HepG2 (cell line): Measurements from ENCODE around the gene ZDHHC14. TPM values are rescaled to one million over a fixed set of nuclear protein-coding genes. Genes with fewer than 3 reads are reported as not detected.

Experiments used
- ATAC-seq: fragments of 200-7000 bp; cut with Tn5 transposase; 3 replicates; pipeline ENCODE4 v1.9.1; 2020; ENCODE audit warnings: mild to moderate bottlenecking, moderate library complexity
- BruUV-seq: library from RNA; stranded (reverse); fragments of 400-500 nt; replicated peaks from 2 replicates; lab custom pipeline; 2021; lab: Mats Ljungman, UMichigan
- CTCF ChIA-PET: fragments of 300-600 bp; formaldehyde crosslinking; extraction: SDS; loops from one replicate; lab custom pipeline; 2021; ENCODE audit warnings: low total read pairs, inconsistent platforms, low intra/inter-chr PET ratio; lab: Yijun Ruan, JAX
- POLR2A ChIA-PET: fragments of 350-600 bp; sonication (Branson Sonifier 250); formaldehyde crosslinking; loops from one replicate; lab custom pipeline; 2020; ENCODE audit warnings: antibody characterized with exemption, inconsistent platforms; lab: Yijun Ruan, JAX
- DNase-seq: peaks from one replicate; pipeline ENCODE4 v3.0.0-alpha.2; 2015; ENCODE audit warnings: low spot score
- FAIRE-seq: peaks from 3 replicates; lab custom pipeline; 2011; peaks lifted over from hg19 to GRCh38; lab: Jason Lieb, UNC
- H2AFZ ChIP-seq: one replicate; pipeline ENCODE4 v1.6.1; 2011; ENCODE audit warnings: low read length, inconsistent platforms
- H3K27ac ChIP-seq: fragments of 300-600 bp; 3 replicates; pipeline ENCODE4 v1.8.0; 2011; ENCODE audit warnings: mixed run types, mild to moderate bottlenecking, mixed read lengths, low read length, inconsistent platforms; ENCODE audit not compliant: insufficient read depth; ENCODE audit errors: extremely low read length
- H3K27me3 ChIP-seq, 2 experiments: fragments of 200-600 bp in 1 of 2; 2 replicates in 1 of 2; 3 replicates in 1 of 2; pipeline versions ENCODE4 v1.6.0 to v1.8.0; 2011; ENCODE audit warnings: low read length in 2 of 2, mild to moderate bottlenecking in 2 of 2, moderate library complexity in 2 of 2, inconsistent platforms in 1 of 2; ENCODE audit not compliant: insufficient read depth in 2 of 2, control insufficient read depth in 1 of 2
- H3K36me3 ChIP-seq, 2 experiments: fragments of 200-600 bp in 1 of 2; replicated peaks in 1 of 2; 2 replicates in 1 of 2; 3 replicates in 1 of 2; pipeline versions ENCODE4 v1.5.1 to v1.8.0; 2011; ENCODE audit warnings: low read length in 2 of 2, inconsistent platforms in 1 of 2; ENCODE audit not compliant: insufficient read depth in 2 of 2, control insufficient read depth in 1 of 2
- H3K4me1 ChIP-seq: 2 replicates; pipeline ENCODE4 v1.5.1; 2012; ENCODE audit warnings: low read length, inconsistent platforms; ENCODE audit not compliant: insufficient read depth
- H3K4me2 ChIP-seq: 2 replicates; pipeline ENCODE4 v1.6.0; 2011; ENCODE audit warnings: low read depth, low read length, inconsistent platforms
- H3K4me3 ChIP-seq, 3 experiments: fragments of 200-600 bp in 1 of 3; sonication (generic), shearing (Covaris generic) in 1 of 3; replicated peaks in 1 of 3; 2 replicates each; pipeline ENCODE4 v1.5.1; 2011 to 2016; ENCODE audit warnings: low read length in 3 of 3, inconsistent platforms in 2 of 3, low read depth in 2 of 3, mild to moderate bottlenecking in 2 of 3, control low read depth in 1 of 3, mixed read lengths in 1 of 3; ENCODE audit not compliant: insufficient read depth in 1 of 3
- H3K79me2 ChIP-seq: one replicate; pipeline ENCODE4 v1.6.1; 2011; ENCODE audit warnings: low read length, inconsistent platforms; ENCODE audit not compliant: insufficient read depth
- H3K9ac ChIP-seq: 2 replicates; pipeline ENCODE4 v1.6.0; 2011; ENCODE audit warnings: mild to moderate bottlenecking, low read depth, low read length, inconsistent platforms; ENCODE audit not compliant: insufficient read depth
- H3K9me3 ChIP-seq: 2 replicates; pipeline ENCODE4 v1.5.1; 2012; ENCODE audit warnings: mild to moderate bottlenecking, low read length
- H4K20me1 ChIP-seq: 2 replicates; pipeline ENCODE4 v1.6.0; 2011; ENCODE audit warnings: inconsistent platforms, mild to moderate bottlenecking, low read length, moderate library complexity; ENCODE audit not compliant: insufficient read depth
- GATAD2A ChIP-seq: IDR thresholded peaks from 2 replicates; pipeline ENCODE4 v1.6.1; 2016
- KLF9 ChIP-seq: IDR thresholded peaks from 2 replicates; pipeline ENCODE4 v1.6.1; 2016; ENCODE audit warnings: low read depth
- MZF1 ChIP-seq: sonication (generic); formaldehyde crosslinking; IDR thresholded peaks from 2 replicates; pipeline ENCODE4 v1.8.1; 2023; ENCODE audit warnings: mild to moderate bottlenecking, missing genetic modification reagents, borderline replicate concordance
- SRF ChIP-seq: IDR thresholded peaks from 2 replicates; pipeline ENCODE4 v1.6.1; 2011; ENCODE audit warnings: mild to moderate bottlenecking, low read depth, low read length, moderate library complexity
- ZBTB20 ChIP-seq: sonication (generic); formaldehyde crosslinking; IDR thresholded peaks from 2 replicates; pipeline ENCODE4 v1.8.1; 2023; ENCODE audit warnings: missing genetic modification reagents, low read depth, mild to moderate bottlenecking, borderline replicate concordance
- ZNF501 ChIP-seq: sonication (generic); formaldehyde crosslinking; IDR thresholded peaks from 2 replicates; pipeline ENCODE4 v1.5.1; 2020; ENCODE audit warnings: mild to moderate bottlenecking, moderate library complexity, missing genetic modification reagents
- ZNF766 ChIP-seq: sonication (generic); formaldehyde crosslinking; IDR thresholded peaks from 2 replicates; pipeline ENCODE4 v1.5.0; 2020; ENCODE audit warnings: missing genetic modification reagents, borderline replicate concordance
- ZNF782 ChIP-seq: sonication (generic); formaldehyde crosslinking; IDR thresholded peaks from 2 replicates; pipeline ENCODE4 v1.4.0; 2020; ENCODE audit warnings: missing genetic modification reagents, mild to moderate bottlenecking, borderline replicate concordance
- ZSCAN9 ChIP-seq: IDR thresholded peaks from 2 replicates; pipeline ENCODE4 v1.6.1; 2016; ENCODE audit warnings: borderline replicate concordance
- WGBS: methylation state at CpG from one replicate; pipeline ENCODE4 v1.1.6; 2017; ENCODE audit warnings: low lambda C conversion rate; 5-methylcytosine and 5-hydroxymethylcytosine counted together
- in situ Hi-C: cut with HindIII; loops from 2 replicates; pipeline ENCODE4 v1.10.0; 2017; ENCODE audit warnings: low pct_unique_long_range_greater_than_20kb; ENCODE audit not compliant: extremely low pct_ligation_motif_present
- intact Hi-C: fragments of 100-400 bp; cut with micrococcal nuclease; formaldehyde crosslinking; loops from one replicate; pipeline ENCODE4 v1.10.0; 2022; ENCODE audit not compliant: unreplicated experiment
- polyA plus RNA-seq, 8 experiments: library from polyadenylated mRNA; depleted of rRNA in 3 of 8; stranded (reverse) in 7 of 8; unstranded in 1 of 8; fragments of >200 nt; fragmentation: Illumina TruSeq in 4 of 8; extraction: Trizol in 4 of 8; gene quantifications; 2 replicates each; pipeline versions ENCODE4 v1.2.1 to v1.2.3, GENCODE V29; 2011 to 2016; ENCODE audit warnings: low read depth in 4 of 8, missing spikeins in 1 of 8, mixed read lengths in 1 of 8; ENCODE audit not compliant: insufficient read depth in 1 of 8
- total RNA-seq, 5 experiments: library from RNA; depleted of rRNA; stranded (reverse); fragments of >200 nt; fragmentation: Illumina TruSeq; extraction: Trizol; gene quantifications; 2 replicates each; pipeline ENCODE4 v1.2.3, GENCODE V29; 2016; ENCODE audit warnings: low read depth in 1 of 5
- TF ChIP-seq, protein P1 (sequence below): sonication (generic); formaldehyde crosslinking; IDR thresholded peaks from 2 replicates; pipeline ENCODE4 v1.4.0; 2020; ENCODE audit warnings: missing genetic modification reagents
- TF ChIP-seq, protein P2 (sequence below): sonication (generic); formaldehyde crosslinking; IDR thresholded peaks from 2 replicates; pipeline ENCODE4 v1.4.0; 2020; ENCODE audit warnings: missing genetic modification reagents
- TF ChIP-seq, protein P3 (sequence below): conservative IDR thresholded peaks from 2 replicates; pipeline ENCODE4 v1.6.1; 2018; ENCODE audit warnings: missing genetic modification reagents

The ZDHHC14 gene
- total and polyA plus RNA-seq, 2 of the 13 experiments (the other 11 are each of a cell fraction or from before 2014, with no cell fraction given): 3.7 to 9.5 TPM

DNA sequence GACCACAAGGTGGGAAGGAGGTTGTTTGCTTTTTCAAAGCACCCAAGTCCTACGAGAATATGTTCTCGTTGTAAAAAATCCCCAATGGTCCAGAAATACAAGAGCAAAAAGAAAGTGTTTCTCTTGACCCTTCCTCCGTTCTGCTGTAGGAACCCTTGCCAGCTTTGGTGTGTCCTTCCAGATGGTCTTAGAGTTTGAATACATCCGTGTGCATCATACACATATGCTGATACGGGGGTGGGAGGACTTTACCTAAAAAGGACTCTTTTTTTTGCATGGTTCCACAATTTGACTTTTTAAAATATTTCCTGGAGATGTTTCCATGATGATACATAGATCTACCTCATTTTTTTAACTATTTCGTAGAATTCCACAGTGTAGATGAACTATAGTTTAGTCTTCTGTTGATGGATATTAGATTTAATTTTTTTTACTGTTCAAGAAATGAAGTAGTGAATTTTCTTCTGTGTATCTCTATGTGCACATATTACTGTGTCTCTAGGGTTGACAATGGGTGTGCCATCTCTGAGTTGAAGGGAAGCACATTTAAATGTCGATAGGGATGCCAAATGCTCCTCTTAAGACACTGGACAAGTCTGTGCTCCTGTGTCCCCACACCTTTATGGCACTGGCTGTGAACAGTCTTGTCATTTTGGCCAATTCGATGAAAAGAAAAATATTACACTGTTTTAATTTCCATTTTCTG is 259.9 kb downstream of the ZDHHC14 start:
- ChIA-PET CTCF (no interaction called here), POLR2A (no interaction called here)
- ATAC-seq: no peak
- in situ Hi-C loops: no loop called here
- FAIRE-seq: no peak
- Histone ChIP-seq H3K27ac (no peak overlapping the region), H3K4me3 (no peak overlapping the region), H3K36me3 (no peaks in the 10 kb centered on the region), H3K27me3 (no peaks in the 10 kb centered on the region), H3K4me1 (no peaks in the 10 kb centered on the region), H4K20me1 (no peaks in the 10 kb centered on the region), H2AFZ (no peak overlapping the region), H3K79me2 (no peaks in the 10 kb centered on the region), H3K9me3 (no peaks in the 10 kb centered on the region), H3K9ac (no peak overlapping the region), H3K4me2 (no peak overlapping the region)
- BruUV-seq: no TSS peak
- WGBS: 80% methylated on average over 8 of the region's 8 CpGs
- DNase-seq: no peak
- intact Hi-C loops: no loop called here
- TF ChIP-seq ZNF501 (CRISPR knock-in tag) (no peak), MZF1 (CRISPR knock-in tag) (no peak), ZNF782 (CRISPR knock-in tag) (no peak), GATAD2A (CRISPR knock-in tag) (no peak), SRF (no peak), ZNF766 (CRISPR knock-in tag) (no peak), ZSCAN9 (CRISPR knock-in tag) (no peak), KLF9 (CRISPR knock-in tag) (no peak), ZBTB20 (CRISPR knock-in tag) (no peak)
- TF ChIP-seq, protein P1, sequence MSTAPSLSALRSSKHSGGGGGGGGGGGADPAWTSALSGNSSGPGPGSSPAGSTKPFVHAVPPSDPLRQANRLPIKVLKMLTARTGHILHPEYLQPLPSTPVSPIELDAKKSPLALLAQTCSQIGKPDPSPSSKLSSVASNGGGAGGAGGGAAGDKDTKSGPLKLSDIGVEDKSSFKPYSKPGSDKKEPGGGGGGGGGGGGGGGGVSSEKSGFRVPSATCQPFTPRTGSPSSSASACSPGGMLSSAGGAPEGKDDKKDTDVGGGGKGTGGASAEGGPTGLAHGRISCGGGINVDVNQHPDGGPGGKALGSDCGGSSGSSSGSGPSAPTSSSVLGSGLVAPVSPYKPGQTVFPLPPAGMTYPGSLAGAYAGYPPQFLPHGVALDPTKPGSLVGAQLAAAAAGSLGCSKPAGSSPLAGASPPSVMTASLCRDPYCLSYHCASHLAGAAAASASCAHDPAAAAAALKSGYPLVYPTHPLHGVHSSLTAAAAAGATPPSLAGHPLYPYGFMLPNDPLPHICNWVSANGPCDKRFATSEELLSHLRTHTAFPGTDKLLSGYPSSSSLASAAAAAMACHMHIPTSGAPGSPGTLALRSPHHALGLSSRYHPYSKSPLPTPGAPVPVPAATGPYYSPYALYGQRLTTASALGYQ: no peak
- TF ChIP-seq, protein P2, sequence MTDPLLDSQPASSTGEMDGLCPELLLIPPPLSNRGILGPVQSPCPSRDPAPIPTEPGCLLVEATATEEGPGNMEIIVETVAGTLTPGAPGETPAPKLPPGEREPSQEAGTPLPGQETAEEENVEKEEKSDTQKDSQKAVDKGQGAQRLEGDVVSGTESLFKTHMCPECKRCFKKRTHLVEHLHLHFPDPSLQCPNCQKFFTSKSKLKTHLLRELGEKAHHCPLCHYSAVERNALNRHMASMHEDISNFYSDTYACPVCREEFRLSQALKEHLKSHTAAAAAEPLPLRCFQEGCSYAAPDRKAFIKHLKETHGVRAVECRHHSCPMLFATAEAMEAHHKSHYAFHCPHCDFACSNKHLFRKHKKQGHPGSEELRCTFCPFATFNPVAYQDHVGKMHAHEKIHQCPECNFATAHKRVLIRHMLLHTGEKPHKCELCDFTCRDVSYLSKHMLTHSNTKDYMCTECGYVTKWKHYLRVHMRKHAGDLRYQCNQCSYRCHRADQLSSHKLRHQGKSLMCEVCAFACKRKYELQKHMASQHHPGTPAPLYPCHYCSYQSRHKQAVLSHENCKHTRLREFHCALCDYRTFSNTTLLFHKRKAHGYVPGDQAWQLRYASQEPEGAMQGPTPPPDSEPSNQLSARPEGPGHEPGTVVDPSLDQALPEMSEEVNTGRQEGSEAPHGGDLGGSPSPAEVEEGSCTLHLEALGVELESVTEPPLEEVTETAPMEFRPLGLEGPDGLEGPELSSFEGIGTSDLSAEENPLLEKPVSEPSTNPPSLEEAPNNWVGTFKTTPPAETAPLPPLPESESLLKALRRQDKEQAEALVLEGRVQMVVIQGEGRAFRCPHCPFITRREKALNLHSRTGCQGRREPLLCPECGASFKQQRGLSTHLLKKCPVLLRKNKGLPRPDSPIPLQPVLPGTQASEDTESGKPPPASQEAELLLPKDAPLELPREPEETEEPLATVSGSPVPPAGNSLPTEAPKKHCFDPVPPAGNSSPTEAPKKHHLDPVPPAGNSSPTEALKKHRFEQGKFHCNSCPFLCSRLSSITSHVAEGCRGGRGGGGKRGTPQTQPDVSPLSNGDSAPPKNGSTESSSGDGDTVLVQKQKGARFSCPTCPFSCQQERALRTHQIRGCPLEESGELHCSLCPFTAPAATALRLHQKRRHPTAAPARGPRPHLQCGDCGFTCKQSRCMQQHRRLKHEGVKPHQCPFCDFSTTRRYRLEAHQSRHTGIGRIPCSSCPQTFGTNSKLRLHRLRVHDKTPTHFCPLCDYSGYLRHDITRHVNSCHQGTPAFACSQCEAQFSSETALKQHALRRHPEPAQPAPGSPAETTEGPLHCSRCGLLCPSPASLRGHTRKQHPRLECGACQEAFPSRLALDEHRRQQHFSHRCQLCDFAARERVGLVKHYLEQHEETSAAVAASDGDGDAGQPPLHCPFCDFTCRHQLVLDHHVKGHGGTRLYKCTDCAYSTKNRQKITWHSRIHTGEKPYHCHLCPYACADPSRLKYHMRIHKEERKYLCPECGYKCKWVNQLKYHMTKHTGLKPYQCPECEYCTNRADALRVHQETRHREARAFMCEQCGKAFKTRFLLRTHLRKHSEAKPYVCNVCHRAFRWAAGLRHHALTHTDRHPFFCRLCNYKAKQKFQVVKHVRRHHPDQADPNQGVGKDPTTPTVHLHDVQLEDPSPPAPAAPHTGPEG (CRISPR knock-in tag): no peak
- TF ChIP-seq, protein P3, sequence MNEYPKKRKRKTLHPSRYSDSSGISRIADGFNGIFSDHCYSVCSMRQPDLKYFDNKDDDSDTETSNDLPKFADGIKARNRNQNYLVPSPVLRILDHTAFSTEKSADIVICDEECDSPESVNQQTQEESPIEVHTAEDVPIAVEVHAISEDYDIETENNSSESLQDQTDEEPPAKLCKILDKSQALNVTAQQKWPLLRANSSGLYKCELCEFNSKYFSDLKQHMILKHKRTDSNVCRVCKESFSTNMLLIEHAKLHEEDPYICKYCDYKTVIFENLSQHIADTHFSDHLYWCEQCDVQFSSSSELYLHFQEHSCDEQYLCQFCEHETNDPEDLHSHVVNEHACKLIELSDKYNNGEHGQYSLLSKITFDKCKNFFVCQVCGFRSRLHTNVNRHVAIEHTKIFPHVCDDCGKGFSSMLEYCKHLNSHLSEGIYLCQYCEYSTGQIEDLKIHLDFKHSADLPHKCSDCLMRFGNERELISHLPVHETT (CRISPR knock-in tag): no peak
